Karpas-422 (cell line): ENCODE measurements around the gene AFF3. TPM values are rescaled to one million over a fixed set of nuclear protein-coding genes. Genes with fewer than 3 reads are reported as not detected.

Experiments
- DNase-seq: peaks from one replicate; pipeline ENCODE4 v3.0.0-alpha.2; 2015
- H2AFZ ChIP-seq: fragments of 200-600 bp; sonication (generic); 2 replicates; pipeline ENCODE4 v1.6.1; 2014; ENCODE audit warnings: antibody characterized with exemption, low read length, mixed read lengths
- H3K27ac ChIP-seq: fragments of 200-600 bp; sonication (generic); 2 replicates; pipeline ENCODE4 v1.5.1; 2014; ENCODE audit warnings: mild to moderate bottlenecking, low read length, moderate library complexity
- H3K27me3 ChIP-seq: fragments of 200-600 bp; sonication (generic); 2 replicates; pipeline ENCODE4 v1.6.1; 2014; ENCODE audit warnings: low read length, mixed read lengths
- H3K36me3 ChIP-seq: fragments of 200-600 bp; sonication (generic); 2 replicates; pipeline ENCODE4 v1.6.1; 2014; ENCODE audit warnings: low read length, mixed read lengths; ENCODE audit not compliant: insufficient read depth
- H3K4me1 ChIP-seq: fragments of 200-600 bp; sonication (generic); 2 replicates; pipeline ENCODE4 v1.6.1; 2014; ENCODE audit warnings: mild to moderate bottlenecking, low read length, mixed read lengths
- H3K4me2 ChIP-seq: fragments of 200-600 bp; sonication (generic); 2 replicates; pipeline ENCODE4 v1.6.1; 2014; ENCODE audit warnings: low read length, low read depth, mild to moderate bottlenecking; ENCODE audit not compliant: poor library complexity, severe bottlenecking
- H3K4me3 ChIP-seq: fragments of 200-600 bp; sonication (generic); 2 replicates; pipeline ENCODE4 v1.5.1; 2014; ENCODE audit warnings: mild to moderate bottlenecking, antibody characterized with exemption, low read length, mixed read lengths
- H3K79me2 ChIP-seq: fragments of 200-600 bp; sonication (generic); 2 replicates; pipeline ENCODE4 v1.6.1; 2014; ENCODE audit warnings: mild to moderate bottlenecking, low read length, mixed read lengths
- H3K9ac ChIP-seq: fragments of 200-600 bp; sonication (generic); 2 replicates; pipeline ENCODE4 v1.6.0; 2014; ENCODE audit warnings: low read length
- H3K9me2 ChIP-seq: fragments of 200-600 bp; sonication (generic), shearing (Covaris generic); replicated peaks from 2 replicates; pipeline ENCODE4 v1.6.0; 2014; ENCODE audit warnings: mild to moderate bottlenecking, low read length, moderate library complexity; ENCODE audit not compliant: insufficient read depth
- H3K9me3 ChIP-seq: fragments of 300-700, 200-600 bp; sonication (generic); 2 replicates; pipeline ENCODE4 v1.6.1; 2014; ENCODE audit warnings: low read length, mixed read lengths
- H4K20me1 ChIP-seq: fragments of 200-600 bp; sonication (generic); 2 replicates; pipeline ENCODE4 v1.6.1; 2014; ENCODE audit warnings: mild to moderate bottlenecking, antibody characterized with exemption, low read length, low read depth; ENCODE audit not compliant: insufficient read depth
- total RNA-seq: library from RNA; depleted of rRNA; stranded (reverse); fragments of >200 nt; shearing (Covaris generic); gene quantifications from 2 replicates; pipeline ENCODE4 v1.2.3, GENCODE V29; 2014; ENCODE audit warnings: low replicate concordance

AFF3 gene
- total RNA-seq, 1 experiment from 2014 or later = 99.7 TPM

- no peaks in the 10 kb centered on the region for H3K9me2 ChIP-seq
- H3K27me3 ChIP-seq = no peaks in the 10 kb centered on the region
- no peaks in the 10 kb centered on the region for H4K20me1 ChIP-seq
- peaks cover 7% of the 10 kb centered on the region; the same call in 1 of the 2 replicates for H3K36me3 ChIP-seq
- H3K9ac ChIP-seq = no peak overlapping the region; the same call in 1 of the 2 replicates
- peaks cover 60% of the 10 kb centered on the region for H3K4me1 ChIP-seq
- H2AFZ ChIP-seq = peak overlapping the region; percentile 1; the same call in 1 of the 2 replicates
- H3K27ac ChIP-seq = peak overlapping the region; percentile 92
- peak overlapping the region; percentile 77 for H3K4me2 ChIP-seq
- DNase-seq = no peak
- H3K79me2 ChIP-seq = peaks cover 41% of the 10 kb centered on the region
- no peak overlapping the region for H3K4me3 ChIP-seq
- H3K9me3 ChIP-seq = no peaks in the 10 kb centered on the region
These were observed 896 bp upstream of the AFF3 start for GRCh38 chr2:100143286-100143685.

GRCh38 chr2:100141906-100142305 lies 484 bp downstream of the AFF3 start:
- Histone ChIP-seq H3K4me2 (peak overlapping the region; percentile 77), H3K27ac (peak overlapping the region; percentile 92), H3K27me3 (no peaks in the 10 kb centered on the region), H3K4me1 (peaks cover 70% of the 10 kb centered on the region), H4K20me1 (no peaks in the 10 kb centered on the region), H3K9me2 (no peaks in the 10 kb centered on the region), H3K9me3 (no peaks in the 10 kb centered on the region), H3K4me3 (peak overlapping the region; percentile 80), H3K9ac (peak overlapping the region; percentile 85), H3K79me2 (peaks cover 54% of the 10 kb centered on the region), H2AFZ (peak overlapping the region; percentile 13; the same call in 1 of the 2 replicates), H3K36me3 (peaks cover 10% of the 10 kb centered on the region; the same call in 1 of the 2 replicates)
- DNase-seq = peak; percentile 73

GRCh38 chr2:100140582-100140981 lies 1.8 kb downstream of the AFF3 start:
- peaks cover 17% of the 10 kb centered on the region; the same call in 1 of the 2 replicates for H3K36me3 ChIP-seq
- peaks cover 63% of the 10 kb centered on the region for H3K79me2 ChIP-seq
- H3K4me1 ChIP-seq = peaks cover 70% of the 10 kb centered on the region
- H4K20me1 ChIP-seq = no peaks in the 10 kb centered on the region
- H3K9me2 ChIP-seq = no peaks in the 10 kb centered on the region
- H2AFZ ChIP-seq = no peak overlapping the region
- peak overlapping the region; percentile 77 for H3K4me2 ChIP-seq
- H3K4me3 ChIP-seq = peak overlapping the region; percentile 80
- H3K9me3 ChIP-seq = no peaks in the 10 kb centered on the region
- peak; percentile 78 for DNase-seq
- H3K27ac ChIP-seq = peak overlapping the region; percentile 92
- H3K27me3 ChIP-seq = no peaks in the 10 kb centered on the region
- peak overlapping the region; percentile 85 for H3K9ac ChIP-seq

GRCh38 chr2:100137866-100138570 lies 4.4 kb downstream of the AFF3 start:
- H3K9me3 ChIP-seq = no peaks in the 10 kb centered on the region
- H3K4me3 ChIP-seq = no peak overlapping the region
- H3K79me2 ChIP-seq = peaks cover 84% of the 10 kb centered on the region
- H3K9me2 ChIP-seq = no peaks in the 10 kb centered on the region
- no peak for DNase-seq
- H3K9ac ChIP-seq = no peak overlapping the region
- H3K36me3 ChIP-seq = peaks cover 17% of the 10 kb centered on the region; the same call in 1 of the 2 replicates
- no peaks in the 10 kb centered on the region; the same call in 1 of the 2 replicates for H4K20me1 ChIP-seq
- H3K4me2 ChIP-seq = no peak overlapping the region
- H2AFZ ChIP-seq = no peak overlapping the region
- H3K4me1 ChIP-seq = peaks cover 53% of the 10 kb centered on the region
- H3K27ac ChIP-seq = no peak overlapping the region; the same call in 1 of the 2 replicates
- no peaks in the 10 kb centered on the region for H3K27me3 ChIP-seq

- H3K9me2 ChIP-seq = no peaks in the 10 kb centered on the region
- peaks cover 17% of the 10 kb centered on the region; the same call in 1 of the 2 replicates for H3K36me3 ChIP-seq
- H3K9ac ChIP-seq = no peak overlapping the region
- no peak overlapping the region for H3K4me2 ChIP-seq
- DNase-seq = no peak
- peaks cover 89% of the 10 kb centered on the region for H3K79me2 ChIP-seq
- peaks cover 47% of the 10 kb centered on the region for H3K4me1 ChIP-seq
- no peak overlapping the region for H3K4me3 ChIP-seq
- no peaks in the 10 kb centered on the region for H3K27me3 ChIP-seq
- H4K20me1 ChIP-seq = no peaks in the 10 kb centered on the region; the same call in 1 of the 2 replicates
- H3K27ac ChIP-seq = no peak overlapping the region; the same call in 1 of the 2 replicates
- no peak overlapping the region for H2AFZ ChIP-seq
- H3K9me3 ChIP-seq = no peaks in the 10 kb centered on the region
These were observed 5.1 kb downstream of the AFF3 start for GRCh38 chr2:100137318-100137717.

- Histone ChIP-seq H3K9ac (no peak overlapping the region), H3K4me3 (no peak overlapping the region), H4K20me1 (no peaks in the 10 kb centered on the region; the same call in 1 of the 2 replicates), H3K4me1 (peaks cover 38% of the 10 kb centered on the region), H3K79me2 (peaks cover 88% of the 10 kb centered on the region), H3K4me2 (no peak overlapping the region), H3K9me3 (no peaks in the 10 kb centered on the region), H3K36me3 (peaks cover 17% of the 10 kb centered on the region; the same call in 1 of the 2 replicates), H2AFZ (no peak overlapping the region), H3K9me2 (no peaks in the 10 kb centered on the region), H3K27me3 (no peaks in the 10 kb centered on the region), H3K27ac (no peak overlapping the region)
- no peak for DNase-seq
These were observed 6.1 kb downstream of the AFF3 start for GRCh38 chr2:100136310-100136709.

- Histone ChIP-seq H3K4me3 (no peak overlapping the region), H3K27ac (no peak overlapping the region), H3K4me2 (no peak overlapping the region), H3K9me2 (no peaks in the 10 kb centered on the region), H3K27me3 (no peaks in the 10 kb centered on the region), H3K9ac (no peak overlapping the region), H3K79me2 (peaks cover 86% of the 10 kb centered on the region), H3K9me3 (no peaks in the 10 kb centered on the region), H2AFZ (no peak overlapping the region), H4K20me1 (no peaks in the 10 kb centered on the region; the same call in 1 of the 2 replicates), H3K36me3 (peaks cover 16% of the 10 kb centered on the region; the same call in 1 of the 2 replicates), H3K4me1 (peaks cover 29% of the 10 kb centered on the region)
- no peak for DNase-seq
These were observed 7.0 kb downstream of the AFF3 start for GRCh38 chr2:100135415-100135814.

- Histone ChIP-seq H3K4me2 (no peak overlapping the region), H4K20me1 (no peaks in the 10 kb centered on the region; the same call in 1 of the 2 replicates), H3K36me3 (peaks cover 1% of the 10 kb centered on the region), H3K9me2 (no peaks in the 10 kb centered on the region), H3K27me3 (no peaks in the 10 kb centered on the region), H2AFZ (no peak overlapping the region), H3K79me2 (peaks cover 60% of the 10 kb centered on the region), H3K9me3 (no peaks in the 10 kb centered on the region), H3K4me1 (no peaks in the 10 kb centered on the region), H3K4me3 (no peak overlapping the region), H3K9ac (no peak overlapping the region), H3K27ac (peak overlapping the region; percentile 29; the same call in 1 of the 2 replicates)
- DNase-seq = no peak
These were observed 11.6 kb downstream of the AFF3 start for GRCh38 chr2:100130595-100131391.
